K562 (cell line): ENCODE measurements around the gene DBT.

Experiments
- TF ChIP-seq, protein P1 (sequence below): fragments of 450-650 bp; IDR thresholded peaks from 2 replicates; pipeline ENCODE4 v1.7.1; 2018; ENCODE audit warnings: mild to moderate bottlenecking, low read depth; ENCODE audit not compliant: partially characterized antibody
- TF ChIP-seq, protein P2 (sequence below): fragments of 150-350 bp; IDR thresholded peaks from 2 replicates; pipeline ENCODE4 v1.6.1; 2014; ENCODE audit warnings: low read depth, mild to moderate bottlenecking, low read length, borderline replicate concordance

DNA sequence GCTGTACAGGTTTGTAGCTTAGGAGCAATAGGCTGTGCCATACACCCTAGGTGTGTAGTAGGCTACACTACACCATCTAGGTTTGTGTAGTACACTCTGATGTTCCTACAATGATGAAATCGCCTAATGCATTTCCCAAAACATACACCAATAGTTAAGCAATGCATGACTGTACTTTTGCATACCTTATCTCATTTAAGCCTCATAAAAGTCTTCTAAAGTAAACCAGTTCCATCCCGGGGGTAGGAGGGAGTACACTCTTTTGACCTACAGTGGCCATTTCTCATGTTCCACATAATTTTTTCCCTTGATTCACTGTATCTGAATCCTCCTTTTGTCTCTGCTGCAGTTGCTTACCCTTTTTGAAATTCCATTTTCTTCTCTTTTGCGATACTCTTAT lies 104.5 kb downstream of the DBT start:
- TF ChIP-seq, protein P1, sequence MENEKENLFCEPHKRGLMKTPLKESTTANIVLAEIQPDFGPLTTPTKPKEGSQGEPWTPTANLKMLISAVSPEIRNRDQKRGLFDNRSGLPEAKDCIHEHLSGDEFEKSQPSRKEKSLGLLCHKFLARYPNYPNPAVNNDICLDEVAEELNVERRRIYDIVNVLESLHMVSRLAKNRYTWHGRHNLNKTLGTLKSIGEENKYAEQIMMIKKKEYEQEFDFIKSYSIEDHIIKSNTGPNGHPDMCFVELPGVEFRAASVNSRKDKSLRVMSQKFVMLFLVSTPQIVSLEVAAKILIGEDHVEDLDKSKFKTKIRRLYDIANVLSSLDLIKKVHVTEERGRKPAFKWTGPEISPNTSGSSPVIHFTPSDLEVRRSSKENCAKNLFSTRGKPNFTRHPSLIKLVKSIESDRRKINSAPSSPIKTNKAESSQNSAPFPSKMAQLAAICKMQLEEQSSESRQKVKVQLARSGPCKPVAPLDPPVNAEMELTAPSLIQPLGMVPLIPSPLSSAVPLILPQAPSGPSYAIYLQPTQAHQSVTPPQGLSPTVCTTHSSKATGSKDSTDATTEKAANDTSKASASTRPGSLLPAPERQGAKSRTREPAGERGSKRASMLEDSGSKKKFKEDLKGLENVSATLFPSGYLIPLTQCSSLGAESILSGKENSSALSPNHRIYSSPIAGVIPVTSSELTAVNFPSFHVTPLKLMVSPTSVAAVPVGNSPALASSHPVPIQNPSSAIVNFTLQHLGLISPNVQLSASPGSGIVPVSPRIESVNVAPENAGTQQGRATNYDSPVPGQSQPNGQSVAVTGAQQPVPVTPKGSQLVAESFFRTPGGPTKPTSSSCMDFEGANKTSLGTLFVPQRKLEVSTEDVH: no peak
- TF ChIP-seq, protein P2, sequence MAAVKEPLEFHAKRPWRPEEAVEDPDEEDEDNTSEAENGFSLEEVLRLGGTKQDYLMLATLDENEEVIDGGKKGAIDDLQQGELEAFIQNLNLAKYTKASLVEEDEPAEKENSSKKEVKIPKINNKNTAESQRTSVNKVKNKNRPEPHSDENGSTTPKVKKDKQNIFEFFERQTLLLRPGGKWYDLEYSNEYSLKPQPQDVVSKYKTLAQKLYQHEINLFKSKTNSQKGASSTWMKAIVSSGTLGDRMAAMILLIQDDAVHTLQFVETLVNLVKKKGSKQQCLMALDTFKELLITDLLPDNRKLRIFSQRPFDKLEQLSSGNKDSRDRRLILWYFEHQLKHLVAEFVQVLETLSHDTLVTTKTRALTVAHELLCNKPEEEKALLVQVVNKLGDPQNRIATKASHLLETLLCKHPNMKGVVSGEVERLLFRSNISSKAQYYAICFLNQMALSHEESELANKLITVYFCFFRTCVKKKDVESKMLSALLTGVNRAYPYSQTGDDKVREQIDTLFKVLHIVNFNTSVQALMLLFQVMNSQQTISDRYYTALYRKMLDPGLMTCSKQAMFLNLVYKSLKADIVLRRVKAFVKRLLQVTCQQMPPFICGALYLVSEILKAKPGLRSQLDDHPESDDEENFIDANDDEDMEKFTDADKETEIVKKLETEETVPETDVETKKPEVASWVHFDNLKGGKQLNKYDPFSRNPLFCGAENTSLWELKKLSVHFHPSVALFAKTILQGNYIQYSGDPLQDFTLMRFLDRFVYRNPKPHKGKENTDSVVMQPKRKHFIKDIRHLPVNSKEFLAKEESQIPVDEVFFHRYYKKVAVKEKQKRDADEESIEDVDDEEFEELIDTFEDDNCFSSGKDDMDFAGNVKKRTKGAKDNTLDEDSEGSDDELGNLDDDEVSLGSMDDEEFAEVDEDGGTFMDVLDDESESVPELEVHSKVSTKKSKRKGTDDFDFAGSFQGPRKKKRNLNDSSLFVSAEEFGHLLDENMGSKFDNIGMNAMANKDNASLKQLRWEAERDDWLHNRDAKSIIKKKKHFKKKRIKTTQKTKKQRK: no peak
